Left lung (tissue), 10 donors: ENCODE data around the gene STXBP1. TPM values are rescaled to one million over a fixed set of nuclear protein-coding genes. Genes with fewer than 3 reads are reported as not detected.

Source experiments
- ATAC-seq: fragments of 200-7000 bp; cut with Tn5 transposase; one replicate; pipeline ENCODE4 v1.9.1; 2020; ENCODE audit warnings: moderate library complexity
- DNase-seq, 4 donors: peaks; one replicate each; pipeline ENCODE4 v3.0.0-alpha.2; 2013 to 2020
- H3K27ac ChIP-seq, 2 donors: fragments of 200-600 bp; sonication (generic) in 1 of 2; one replicate each; pipeline versions ENCODE4 v1.5.0 to v1.8.0; 2020 to 2021
- H3K27me3 ChIP-seq, 2 donors: fragments of 200-600 bp; sonication (generic) in 1 of 2; one replicate each; pipeline versions ENCODE4 v1.5.0 to v1.8.0; 2020 to 2021
- H3K36me3 ChIP-seq, 2 donors: fragments of 200-600 bp; sonication (generic) in 1 of 2; one replicate each; pipeline versions ENCODE4 v1.5.0 to v1.8.0; 2020 to 2021
- H3K4me1 ChIP-seq, 2 donors: fragments of 200-600 bp; one replicate each; pipeline ENCODE4 v1.8.0; 2021
- H3K4me3 ChIP-seq, 2 donors: fragments of 200-600 bp; sonication (generic) in 1 of 2; one replicate each; pipeline versions ENCODE4 v1.5.0 to v1.8.0; 2020 to 2021; ENCODE audit warnings: mild to moderate bottlenecking in 1 of 2
- H3K9me3 ChIP-seq, 2 donors: fragments of 200-600 bp; sonication (generic) in 1 of 2; one replicate each; pipeline versions ENCODE4 v1.5.0 to v1.8.0; 2020 to 2021
- CTCF ChIP-seq, 2 donors: fragments of 200-600 bp; sonication (generic) in 1 of 2; IDR thresholded peaks; one replicate each; pipeline versions ENCODE4 v1.5.0 to v1.8.0; 2021; ENCODE audit warnings: antibody characterized with exemption in 2 of 2
- intact Hi-C, 2 donors: fragments of 100-400 bp; cut with DNase I; formaldehyde crosslinking; loops; one replicate each; pipeline versions ENCODE4 v1.11.2 to v1.14.2; 2022
- polyA plus RNA-seq, 6 donors: library from polyadenylated mRNA; unstranded; fragments of 120-200 nt; gene quantifications; one replicate each; pipeline ENCODE4 v1.2.1, GENCODE V29; 2013; ENCODE audit not compliant: insufficient read length in 6 of 6
- total RNA-seq, 2 donors: library from RNA; stranded (reverse); fragmentation: NEBNext Ultra II Directional; extraction: Animal tissue kit (Norgen Biotek cat#: 25700); gene quantifications; one replicate each; pipeline ENCODE4 v1.2.1, GENCODE V29; 2021
- donor health status: DM: no; HTN: yes; CAD: no.
- donor health status: DM: no; HTN: no; CAD: no.

The STXBP1 gene
- total and polyA plus RNA-seq, 8 donors = 40.7 to 76.7 (median 48.8) TPM

GRCh38 chr9:127644146-127644827 lies 32.2 kb downstream of the STXBP1 start:
- TF ChIP-seq CTCF (IDR thresholded peaks at IDR 0.05) = no peak
- peak overlapping the region; percentile 39 to 55 for H3K27ac ChIP-seq
- no peaks in the 10 kb centered on the region for H3K9me3 ChIP-seq
- no peaks in the 10 kb centered on the region for H3K36me3 ChIP-seq
- DNase-seq (peak in 1 of 4 donors; percentile 41), ATAC-seq (peak; percentile 77)
- intact Hi-C loops = no loop called here
- peaks cover 8 to 14% of the 10 kb centered on the region in 2 donors for H3K4me1 ChIP-seq
- no peaks in the 10 kb centered on the region for H3K27me3 ChIP-seq
- no peak overlapping the region for H3K4me3 ChIP-seq

GRCh38 chr9:127644943-127645342 lies 32.9 kb downstream of the STXBP1 start:
- no peaks in the 10 kb centered on the region for H3K9me3 ChIP-seq
- DNase-seq = no peak
- H3K27me3 ChIP-seq = no peaks in the 10 kb centered on the region
- no peak for TF ChIP-seq CTCF (IDR thresholded peaks at IDR 0.05)
- peak overlapping the region; percentile 39 to 55 for H3K27ac ChIP-seq
- intact Hi-C loops = no loop called here
- peak; percentile 51 for ATAC-seq
- no peaks in the 10 kb centered on the region for H3K36me3 ChIP-seq
- no peak overlapping the region for H3K4me3 ChIP-seq
- H3K4me1 ChIP-seq = peaks cover 8 to 14% of the 10 kb centered on the region in 2 donors

GRCh38 chr9:127647451-127647850 lies 35.4 kb downstream of the STXBP1 start:
- H3K27me3 ChIP-seq = no peaks in the 10 kb centered on the region
- no peak for ATAC-seq
- H3K4me3 ChIP-seq = no peak overlapping the region
- H3K27ac ChIP-seq = no peak overlapping the region
- H3K9me3 ChIP-seq = no peaks in the 10 kb centered on the region
- no peak for TF ChIP-seq CTCF (IDR thresholded peaks at IDR 0.05)
- intact Hi-C loops = no loop called here
- DNase-seq = no peak
- no peaks in the 10 kb centered on the region for H3K36me3 ChIP-seq
- H3K4me1 ChIP-seq = peaks cover 8 to 10% of the 10 kb centered on the region in 2 donors

- intact Hi-C loops = no loop called here
- TF ChIP-seq CTCF (IDR thresholded peaks at IDR 0.05) = no peak
- no peak overlapping the region for H3K4me3 ChIP-seq
- ATAC-seq = no peak
- H3K9me3 ChIP-seq = no peaks in the 10 kb centered on the region
- no peak overlapping the region for H3K27ac ChIP-seq
- no peak for DNase-seq
- peaks cover 0 to 16% of the 10 kb centered on the region in 2 donors for H3K36me3 ChIP-seq
- no peaks in the 10 kb centered on the region for H3K27me3 ChIP-seq
- H3K4me1 ChIP-seq = peaks cover 0 to 2% of the 10 kb centered on the region in 2 donors
These were observed 38.4 kb downstream of the STXBP1 start for GRCh38 chr9:127650518-127650917.

- Histone ChIP-seq H3K4me1 (peaks cover 0 to 2% of the 10 kb centered on the region in 2 donors), H3K4me3 (no peak overlapping the region), H3K27me3 (no peaks in the 10 kb centered on the region), H3K36me3 (peaks cover 0 to 20% of the 10 kb centered on the region in 2 donors), H3K27ac (peak overlapping the region in 1 of 2 donors; percentile 13), H3K9me3 (no peaks in the 10 kb centered on the region)
- no peak for TF ChIP-seq CTCF (IDR thresholded peaks at IDR 0.05)
- DNase-seq (no peak), ATAC-seq (peak; percentile 84)
- intact Hi-C loops = no loop called here
These were observed 39.9 kb downstream of the STXBP1 start for GRCh38 chr9:127651697-127652610.
